ENCODE data around the gene ELOVL3.

ELOVL3 gene

GRCh38 chr10:102255404-102255803 lies 29.3 kb downstream of the ELOVL3 start:
- DNase-seq (ENCODE audit: low read depth), result no peak

GRCh38 chr10:102261196-102261595 lies 35.1 kb downstream of the ELOVL3 start:
- DNase-seq (ENCODE audit: low read depth), result no peak

GRCh38 chr10:102261842-102262241 lies 35.7 kb downstream of the ELOVL3 start:
- no peak for DNase-seq (ENCODE audit: low read depth)

GRCh38 chr10:102262744-102263370 lies 36.8 kb downstream of the ELOVL3 start:
- no peak for DNase-seq (ENCODE audit: low read depth)

GRCh38 chr10:102264371-102264770 lies 38.3 kb downstream of the ELOVL3 start:
- no peak for DNase-seq (ENCODE audit: low read depth)

GRCh38 chr10:102266670-102267069 lies 40.6 kb downstream of the ELOVL3 start:
- no peak for DNase-seq (ENCODE audit: low read depth)

GRCh38 chr10:102267748-102268147 lies 41.6 kb downstream of the ELOVL3 start:
- DNase-seq (ENCODE audit: low read depth), result peak; percentile 53

- no peak for DNase-seq (ENCODE audit: low read depth)
These were observed 42.3 kb downstream of the ELOVL3 start for GRCh38 chr10:102268375-102268888.

- no peak for DNase-seq (ENCODE audit: low read depth)
These were observed 42.9 kb downstream of the ELOVL3 start for GRCh38 chr10:102269017-102269416.

- no peak for DNase-seq (ENCODE audit: low read depth)
These were observed 48.0 kb downstream of the ELOVL3 start for GRCh38 chr10:102274062-102274461.

- DNase-seq (ENCODE audit: low read depth), result no peak
These were observed 49.2 kb downstream of the ELOVL3 start for GRCh38 chr10:102275343-102275742.

GRCh38 chr10:102279104-102279503 lies 53.0 kb downstream of the ELOVL3 start:
- no peak for DNase-seq (ENCODE audit: low read depth)

Data from stromal cell of bone marrow (primary cell).